ENCODE data around the gene IGFLR1.

The IGFLR1 gene

DNA sequence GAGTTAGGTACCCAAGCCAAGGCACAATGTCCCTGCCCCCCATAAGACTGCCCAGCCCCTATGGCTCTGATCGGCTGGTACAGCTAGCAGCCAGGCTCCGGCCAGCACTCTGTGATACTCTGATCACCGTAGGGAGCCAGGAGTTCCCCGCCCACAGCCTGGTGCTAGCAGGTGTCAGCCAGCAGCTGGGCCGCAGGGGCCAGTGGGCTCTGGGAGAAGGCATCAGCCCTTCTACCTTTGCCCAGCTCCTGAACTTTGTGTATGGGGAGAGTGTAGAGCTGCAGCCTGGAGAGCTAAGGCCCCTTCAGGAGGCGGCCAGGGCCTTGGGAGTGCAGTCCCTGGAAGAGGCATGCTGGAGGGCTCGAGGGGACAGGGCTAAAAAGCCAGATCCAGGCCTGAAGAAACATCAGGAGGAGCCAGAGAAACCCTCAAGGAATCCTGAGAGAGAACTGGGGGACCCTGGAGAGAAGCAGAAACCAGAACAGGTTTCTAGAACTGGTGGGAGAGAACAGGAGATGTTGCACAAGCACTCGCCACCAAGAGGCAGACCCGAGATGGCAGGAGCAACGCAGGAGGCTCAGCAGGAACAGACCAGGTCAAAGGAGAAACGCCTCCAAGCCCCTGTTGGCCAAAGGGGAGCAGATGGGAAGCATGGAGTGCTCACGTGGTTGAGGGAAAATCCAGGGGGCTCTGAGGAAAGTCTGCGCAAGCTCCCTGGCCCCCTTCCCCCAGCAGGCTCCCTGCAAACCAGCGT lies 27.5 kb downstream of the IGFLR1 start:
- Histone ChIP-seq H3K14ac (ENCODE audit: low read length) (no peak overlapping the region), H2BK5ac (ENCODE audit: low read depth, low read length, poor library complexity) (no peak overlapping the region), H2AFZ (ENCODE audit: insufficient read depth, low read length, poor library complexity) (no peak overlapping the region), H3K4me1 (ENCODE audit: control insufficient read depth in 1 of 2, insufficient read depth in 2 of 2, low read length in 2 of 2) (peaks cover 10 to 15% of the 10 kb centered on the region in 2 experiments), H3K4me3 (ENCODE audit: low read depth, low read length) (no peak overlapping the region), H4K12ac (ENCODE audit: low read depth, low read length) (no peak overlapping the region), H2BK12ac (ENCODE audit: low read length) (no peak overlapping the region), H2BK120ac (ENCODE audit: insufficient read depth, low read length, poor library complexity) (no peak overlapping the region), H3K27me3 (ENCODE audit: insufficient read depth, low read length) (no peaks in the 10 kb centered on the region), H3K9ac (ENCODE audit: low read length) (no peak overlapping the region), H3K23ac (ENCODE audit: low read length) (no peak overlapping the region), H3K79me1 (ENCODE audit: low read length) (peaks cover 6% of the 10 kb centered on the region), H4K8ac (ENCODE audit: low read depth, low read length) (no peak overlapping the region), H3K18ac (ENCODE audit: low read length) (no peak overlapping the region), H3K4me2 (ENCODE audit: low read length) (no peak overlapping the region), H3K79me2 (ENCODE audit: control insufficient read depth, insufficient read depth, low read length, poor library complexity) (peaks cover 10% of the 10 kb centered on the region), H3K4ac (ENCODE audit: low read depth, low read length) (no peak overlapping the region), H3K27ac (ENCODE audit: low read depth, low read length) (no peak overlapping the region), H2AK5ac (ENCODE audit: low read length) (no peak overlapping the region), H4K91ac (ENCODE audit: low read depth, low read length) (no peak overlapping the region), H3K9me3 (ENCODE audit: insufficient read depth, low read depth, low read length) (no peaks in the 10 kb centered on the region), H3K36me3 (ENCODE audit: control insufficient read depth in 1 of 2, insufficient read depth in 2 of 2, low read length in 2 of 2) (peaks cover 2% of the 10 kb centered on the region in 2 experiments)
- DNase-seq: no peak
- no CpG with 5 or more reads among the region's 14 CpGs for WGBS (ENCODE audit: extremely low coverage, insufficient coverage, insufficient read length)

DNA sequence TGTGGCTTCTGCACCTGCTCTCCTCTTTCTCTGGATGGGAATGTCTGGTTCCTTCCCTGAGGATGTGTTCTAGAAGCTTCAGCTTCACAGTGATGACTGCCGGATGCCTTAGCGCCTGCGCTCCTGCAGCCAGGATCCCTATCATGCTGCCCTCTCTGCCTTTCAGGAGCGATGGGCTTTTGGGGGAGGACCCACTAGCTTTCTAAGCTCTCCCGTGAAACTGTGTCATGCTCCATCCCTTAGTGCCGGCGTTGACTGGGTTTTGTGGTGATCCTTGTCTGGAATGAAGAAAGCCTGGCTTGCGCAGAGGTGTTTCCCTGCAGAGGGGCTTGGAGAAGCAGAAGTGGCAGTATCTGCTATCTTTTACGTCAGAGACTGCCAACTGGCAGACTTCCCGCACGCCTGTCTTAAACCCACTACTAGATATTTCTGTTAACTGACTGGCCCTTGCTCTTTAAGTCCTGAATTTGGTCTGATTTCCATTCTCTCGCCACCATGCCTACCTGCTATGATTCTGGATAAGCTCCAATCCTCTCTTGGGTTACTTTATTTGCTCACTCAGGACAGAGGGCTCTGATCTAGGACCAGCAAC lies 28.3 kb downstream of the IGFLR1 start:
- H3K4me2 ChIP-seq (ENCODE audit: low read length): no peak overlapping the region
- H2AFZ ChIP-seq (ENCODE audit: insufficient read depth, low read length, poor library complexity): no peak overlapping the region
- no peak overlapping the region for H2BK5ac ChIP-seq (ENCODE audit: low read depth, low read length, poor library complexity)
- no peak overlapping the region for H3K9ac ChIP-seq (ENCODE audit: low read length)
- H3K14ac ChIP-seq (ENCODE audit: low read length): no peak overlapping the region
- no CpG with 5 or more reads among the region's 12 CpGs for WGBS (ENCODE audit: extremely low coverage, insufficient coverage, insufficient read length)
- H3K36me3 ChIP-seq (ENCODE audit: control insufficient read depth in 1 of 2, insufficient read depth in 2 of 2, low read length in 2 of 2): no peaks in the 10 kb centered on the region
- peaks cover 9% of the 10 kb centered on the region for H3K79me2 ChIP-seq (ENCODE audit: control insufficient read depth, insufficient read depth, low read length, poor library complexity)
- H4K12ac ChIP-seq (ENCODE audit: low read depth, low read length): no peak overlapping the region
- no peaks in the 10 kb centered on the region for H3K27me3 ChIP-seq (ENCODE audit: insufficient read depth, low read length)
- no peak overlapping the region for H3K4ac ChIP-seq (ENCODE audit: low read depth, low read length)
- H2AK5ac ChIP-seq (ENCODE audit: low read length): no peak overlapping the region
- no peak for DNase-seq
- no peak overlapping the region for H2BK12ac ChIP-seq (ENCODE audit: low read length)
- H3K18ac ChIP-seq (ENCODE audit: low read length): no peak overlapping the region
- H4K91ac ChIP-seq (ENCODE audit: low read depth, low read length): no peak overlapping the region
- H3K23ac ChIP-seq (ENCODE audit: low read length): no peak overlapping the region
- H4K8ac ChIP-seq (ENCODE audit: low read depth, low read length): no peak overlapping the region
- no peak overlapping the region for H3K27ac ChIP-seq (ENCODE audit: low read depth, low read length)
- no peak overlapping the region for H3K4me3 ChIP-seq (ENCODE audit: low read depth, low read length)
- peaks cover 6% of the 10 kb centered on the region for H3K79me1 ChIP-seq (ENCODE audit: low read length)
- peaks cover 10% of the 10 kb centered on the region in 2 experiments for H3K4me1 ChIP-seq (ENCODE audit: control insufficient read depth in 1 of 2, insufficient read depth in 2 of 2, low read length in 2 of 2)
- H3K9me3 ChIP-seq (ENCODE audit: insufficient read depth, low read depth, low read length): no peaks in the 10 kb centered on the region
- no peak overlapping the region for H2BK120ac ChIP-seq (ENCODE audit: insufficient read depth, low read length, poor library complexity)

- no peak overlapping the region for H4K91ac ChIP-seq (ENCODE audit: low read depth, low read length)
- H4K12ac ChIP-seq (ENCODE audit: low read depth, low read length): no peak overlapping the region
- no peaks in the 10 kb centered on the region for H3K36me3 ChIP-seq (ENCODE audit: control insufficient read depth in 1 of 2, insufficient read depth in 2 of 2, low read length in 2 of 2)
- no peak overlapping the region for H2BK120ac ChIP-seq (ENCODE audit: insufficient read depth, low read length, poor library complexity)
- no peak overlapping the region for H3K27ac ChIP-seq (ENCODE audit: low read depth, low read length)
- DNase-seq: no peak
- no peak overlapping the region for H3K9ac ChIP-seq (ENCODE audit: low read length)
- H3K79me2 ChIP-seq (ENCODE audit: control insufficient read depth, insufficient read depth, low read length, poor library complexity): peaks cover 4% of the 10 kb centered on the region
- no peak overlapping the region for H3K23ac ChIP-seq (ENCODE audit: low read length)
- no peaks in the 10 kb centered on the region for H3K27me3 ChIP-seq (ENCODE audit: insufficient read depth, low read length)
- H3K4me2 ChIP-seq (ENCODE audit: low read length): no peak overlapping the region
- no peak overlapping the region for H2AFZ ChIP-seq (ENCODE audit: insufficient read depth, low read length, poor library complexity)
- H2BK12ac ChIP-seq (ENCODE audit: low read length): no peak overlapping the region
- H2AK5ac ChIP-seq (ENCODE audit: low read length): no peak overlapping the region
- H3K4me1 ChIP-seq (ENCODE audit: control insufficient read depth in 1 of 2, insufficient read depth in 2 of 2, low read length in 2 of 2): peaks cover 8 to 10% of the 10 kb centered on the region in 2 experiments
- no CpG with 5 or more reads among the region's 2 CpGs for WGBS (ENCODE audit: extremely low coverage, insufficient coverage, insufficient read length)
- H3K4me3 ChIP-seq (ENCODE audit: low read depth, low read length): no peak overlapping the region
- no peaks in the 10 kb centered on the region for H3K9me3 ChIP-seq (ENCODE audit: insufficient read depth, low read depth, low read length)
- H2BK5ac ChIP-seq (ENCODE audit: low read depth, low read length, poor library complexity): no peak overlapping the region
- no peak overlapping the region for H4K8ac ChIP-seq (ENCODE audit: low read depth, low read length)
- peaks cover 6% of the 10 kb centered on the region for H3K79me1 ChIP-seq (ENCODE audit: low read length)
- no peak overlapping the region for H3K18ac ChIP-seq (ENCODE audit: low read length)
- H3K4ac ChIP-seq (ENCODE audit: low read depth, low read length): no peak overlapping the region
- H3K14ac ChIP-seq (ENCODE audit: low read length): no peak overlapping the region
Measured at GRCh38 chr19:35713506-35713850, 28.8 kb downstream of the IGFLR1 start.

DNA sequence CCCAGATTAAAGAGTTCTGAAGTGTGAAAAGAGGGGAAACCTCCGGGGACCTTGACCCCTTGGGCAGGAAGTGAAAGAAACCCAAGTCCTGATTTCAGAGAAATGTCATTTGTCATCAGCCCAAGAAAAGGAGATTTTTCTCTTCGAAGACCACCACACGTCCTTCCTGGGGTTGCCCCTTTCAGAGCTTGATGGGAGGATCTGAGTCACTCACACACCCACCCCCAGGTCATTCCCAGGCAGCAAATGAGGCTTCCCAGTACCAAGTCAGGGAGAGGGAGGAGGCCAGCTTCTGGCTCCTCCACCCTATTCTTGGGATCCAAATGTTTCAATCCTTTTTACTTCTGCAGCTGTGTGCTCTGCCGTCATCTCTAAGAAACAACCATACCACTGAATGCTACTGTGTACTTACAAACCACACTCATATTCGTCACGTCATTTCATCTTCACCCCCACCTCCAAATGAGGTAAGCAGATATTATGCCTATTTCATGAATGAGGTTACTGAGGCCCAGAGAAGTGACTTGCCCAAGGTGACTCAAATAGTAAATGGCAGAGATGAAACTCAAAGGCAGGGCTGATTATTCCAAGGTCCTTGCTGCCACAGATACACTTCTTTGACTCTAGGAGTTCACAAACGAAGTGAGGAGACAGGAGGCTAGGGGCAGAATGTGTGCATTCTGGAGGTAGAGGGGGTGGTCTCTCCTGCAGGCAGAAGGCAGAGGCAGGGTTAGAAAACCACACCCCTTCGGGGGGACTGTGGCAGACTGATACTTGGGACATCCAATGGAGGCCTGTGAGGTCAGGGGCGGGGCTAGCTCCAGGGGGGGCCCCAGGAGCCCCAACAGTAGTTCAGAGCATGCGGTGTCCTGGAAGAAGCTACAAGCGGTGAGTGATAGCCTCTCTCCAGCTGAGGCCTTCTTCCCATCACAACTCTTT lies 29.4 kb downstream of the IGFLR1 start:
- no peak overlapping the region for H4K91ac ChIP-seq (ENCODE audit: low read depth, low read length)
- H3K4ac ChIP-seq (ENCODE audit: low read depth, low read length): no peak overlapping the region

More for the DNA sequence above, 29.4 kb downstream of the IGFLR1 start:
- Histone ChIP-seq H3K27ac (ENCODE audit: low read depth, low read length) (no peak overlapping the region), H3K9ac (ENCODE audit: low read length) (no peak overlapping the region), H2AK5ac (ENCODE audit: low read length) (no peak overlapping the region), H3K14ac (ENCODE audit: low read length) (no peak overlapping the region), H3K36me3 (ENCODE audit: control insufficient read depth in 1 of 2, insufficient read depth in 2 of 2, low read length in 2 of 2) (no peaks in the 10 kb centered on the region), H2BK120ac (ENCODE audit: insufficient read depth, low read length, poor library complexity) (no peak overlapping the region), H4K12ac (ENCODE audit: low read depth, low read length) (no peak overlapping the region), H3K79me1 (ENCODE audit: low read length) (peaks cover 6% of the 10 kb centered on the region), H3K27me3 (ENCODE audit: insufficient read depth, low read length) (no peaks in the 10 kb centered on the region), H3K4me1 (ENCODE audit: control insufficient read depth in 1 of 2, insufficient read depth in 2 of 2, low read length in 2 of 2) (peaks cover 8 to 10% of the 10 kb centered on the region in 2 experiments), H3K23ac (ENCODE audit: low read length) (no peak overlapping the region), H2AFZ (ENCODE audit: insufficient read depth, low read length, poor library complexity) (no peak overlapping the region), H2BK12ac (ENCODE audit: low read length) (no peak overlapping the region), H3K18ac (ENCODE audit: low read length) (no peak overlapping the region), H3K79me2 (ENCODE audit: control insufficient read depth, insufficient read depth, low read length, poor library complexity) (no peaks in the 10 kb centered on the region), H2BK5ac (ENCODE audit: low read depth, low read length, poor library complexity) (no peak overlapping the region), H3K9me3 (ENCODE audit: insufficient read depth, low read depth, low read length) (no peaks in the 10 kb centered on the region), H3K4me2 (ENCODE audit: low read length) (no peak overlapping the region), H4K8ac (ENCODE audit: low read depth, low read length) (no peak overlapping the region), H3K4me3 (ENCODE audit: low read depth, low read length) (no peak overlapping the region)
- DNase-seq: no peak
- WGBS (ENCODE audit: extremely low coverage, insufficient coverage, insufficient read length): no CpG with 5 or more reads among the region's 11 CpGs

Data from trophoblast cell (in vitro differentiated cells and primary cell).